GM23248 (cell line): ENCODE data around the gene LAG3. TPM values are rescaled to one million over a fixed set of nuclear protein-coding genes. Genes with fewer than 3 reads are reported as not detected.

ENCODE experiments used
- DNase-seq: peaks from one replicate; pipeline ENCODE4 v3.0.0-alpha.2; 2015
- H2AFZ ChIP-seq: fragments of 200-600 bp; sonication (generic); 2 replicates; pipeline ENCODE4 v1.6.1; 2016; ENCODE audit warnings: antibody characterized with exemption
- H3F3A ChIP-seq: fragments of 200-600 bp; sonication (generic); 2 replicates; pipeline ENCODE4 v1.6.1; 2016; ENCODE audit warnings: mild to moderate bottlenecking, antibody characterized with exemption, mixed run types; ENCODE audit not compliant: insufficient read depth
- H3K27ac ChIP-seq: fragments of 200-600 bp; sonication (generic); 2 replicates; pipeline ENCODE4 v1.5.1; 2016; ENCODE audit warnings: mild to moderate bottlenecking
- H3K27me3 ChIP-seq: fragments of 200-600 bp; sonication (generic); replicated peaks from 2 replicates; pipeline ENCODE4 v1.6.1; 2016; ENCODE audit warnings: mild to moderate bottlenecking; ENCODE audit not compliant: insufficient read depth
- H3K36me3 ChIP-seq: fragments of 200-600 bp; sonication (generic); 2 replicates; pipeline ENCODE4 v1.6.1; 2016; ENCODE audit warnings: low read depth, mild to moderate bottlenecking
- H3K4me1 ChIP-seq: fragments of 200-600 bp; sonication (generic); 2 replicates; pipeline ENCODE4 v1.6.1; 2016; ENCODE audit warnings: mild to moderate bottlenecking; ENCODE audit not compliant: insufficient read depth
- H3K4me2 ChIP-seq: fragments of 200-600 bp; sonication (generic); one replicate; pipeline ENCODE4 v1.6.1; 2016; ENCODE audit warnings: mild to moderate bottlenecking; ENCODE audit not compliant: unreplicated experiment
- H3K4me3 ChIP-seq: fragments of 200-600 bp; sonication (generic); 2 replicates; pipeline ENCODE4 v1.5.1; 2016; ENCODE audit warnings: mild to moderate bottlenecking
- H3K79me2 ChIP-seq: fragments of 200-600 bp; sonication (generic); 2 replicates; pipeline ENCODE4 v1.6.1; 2016; ENCODE audit warnings: mild to moderate bottlenecking; ENCODE audit not compliant: insufficient read depth
- H3K9ac ChIP-seq: fragments of 200-600 bp; sonication (generic); 2 replicates; pipeline ENCODE4 v1.6.1; 2016; ENCODE audit warnings: mild to moderate bottlenecking
- H3K9me2 ChIP-seq: fragments of 200-600 bp; sonication (generic); 2 replicates; pipeline ENCODE4 v1.6.1; 2016; ENCODE audit warnings: mixed run types, mild to moderate bottlenecking, moderate library complexity; ENCODE audit not compliant: insufficient read depth
- H3K9me3 ChIP-seq: fragments of 200-600 bp; sonication (generic); one replicate; pipeline ENCODE4 v1.6.1; 2017; ENCODE audit warnings: low read depth
- H4K20me1 ChIP-seq: fragments of 200-600 bp; sonication (generic); 2 replicates; pipeline ENCODE4 v1.6.0; 2016; ENCODE audit not compliant: insufficient read depth
- EZH2 ChIP-seq: fragments of 200-600 bp; sonication (generic); IDR thresholded peaks from 2 replicates; pipeline ENCODE4 v1.6.1; 2018; ENCODE audit warnings: antibody characterized with exemption, mild to moderate bottlenecking; ENCODE audit not compliant: insufficient read depth, poor library complexity, severe bottlenecking
- EZH2phosphoT487 ChIP-seq: fragments of 200-600 bp; sonication (generic); IDR thresholded peaks from 2 replicates; pipeline ENCODE4 v1.6.1; 2018; ENCODE audit warnings: antibody characterized with exemption, moderate library complexity, mild to moderate bottlenecking, low read depth; ENCODE audit not compliant: insufficient read depth
- WGBS, 2 experiments: methylation state at CpG; one replicate each; pipeline ENCODE4 v1.1.6; 2015 to 2017; ENCODE audit warnings: low lambda C conversion rate in 2 of 2, low coverage in 1 of 2; ENCODE audit errors: missing lambda C conversion rate in 2 of 2; 5-methylcytosine and 5-hydroxymethylcytosine counted together
- in situ Hi-C: fragments of 300-500 bp; cut with MboI; formaldehyde crosslinking; loops from 2 replicates; pipeline ENCODE4 v1.15.0; 2020
- polyA plus RNA-seq: library from polyadenylated mRNA; unstranded; fragments of >200 nt; fragmentation: Nextera tagmentation; extraction: Ambion mirVana; gene quantifications from 2 replicates; pipeline ENCODE4 v1.2.1, GENCODE V29; 2016
- total RNA-seq: library from RNA; depleted of rRNA; stranded (reverse); fragments of >200 nt; shearing (Covaris generic); gene quantifications from 2 replicates; pipeline ENCODE4 v1.2.3, GENCODE V29; 2014

Gene LAG3
- total and polyA plus RNA-seq, 2 experiments from 2014 or later: 0.29 TPM; not detected in 1

DNA sequence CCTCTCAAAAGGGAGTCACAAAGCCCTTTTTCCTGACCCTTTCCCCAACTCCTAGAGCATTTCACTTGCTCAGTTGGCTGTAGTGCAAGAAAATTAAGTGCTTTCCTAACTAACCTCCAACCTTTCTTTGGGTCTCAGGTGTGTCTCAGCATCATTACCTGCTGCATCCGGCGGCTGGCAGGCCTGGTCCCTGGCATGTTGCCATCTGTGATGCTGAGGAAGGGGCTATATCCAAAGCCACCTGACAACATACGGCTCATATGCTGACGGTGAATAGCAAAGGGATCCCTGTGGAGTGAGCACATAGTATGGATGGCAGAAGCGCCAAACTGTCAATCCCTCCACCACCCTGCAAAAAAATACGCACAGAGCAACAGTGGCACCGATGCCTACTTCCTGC, 20.6 kb upstream of the LAG3 start:
- TF ChIP-seq EZH2phosphoT487 (no peak), EZH2 (no peak)
- H3K4me2 ChIP-seq: peak overlapping the region; percentile 83
- no peaks in the 10 kb centered on the region for H3K9me2 ChIP-seq
- H3K36me3 ChIP-seq: peaks cover 29% of the 10 kb centered on the region
- peaks cover 11% of the 10 kb centered on the region for H3F3A ChIP-seq
- DNase-seq: no peak
- 66 to 71% methylated on average over 7 of the region's 7 CpGs for WGBS, 2 experiments
- H4K20me1 ChIP-seq: no peaks in the 10 kb centered on the region
- H3K9me3 ChIP-seq: no peaks in the 10 kb centered on the region
- H3K27ac ChIP-seq: peak overlapping the region; percentile 98
- peaks cover 5% of the 10 kb centered on the region; the same call in 1 of the 2 replicates for H3K4me1 ChIP-seq
- in situ Hi-C loops: no loop called here
- peaks cover 38% of the 10 kb centered on the region for H3K79me2 ChIP-seq
- peak overlapping the region; percentile 97 for H3K9ac ChIP-seq
- peak overlapping the region; percentile 83 for H3K4me3 ChIP-seq
- H2AFZ ChIP-seq: no peak overlapping the region
- no peaks in the 10 kb centered on the region for H3K27me3 ChIP-seq

- Histone ChIP-seq H3K79me2 (peaks cover 38% of the 10 kb centered on the region), H3K9me2 (no peaks in the 10 kb centered on the region), H3K27ac (peak overlapping the region; percentile 98), H3K4me2 (peak overlapping the region; percentile 83), H3K4me3 (peak overlapping the region; percentile 83), H3K4me1 (peaks cover 5% of the 10 kb centered on the region; the same call in 1 of the 2 replicates), H2AFZ (peak overlapping the region; percentile 79), H3K27me3 (no peaks in the 10 kb centered on the region), H4K20me1 (no peaks in the 10 kb centered on the region), H3K9ac (peak overlapping the region; percentile 97), H3K9me3 (no peaks in the 10 kb centered on the region), H3F3A (peaks cover 5% of the 10 kb centered on the region), H3K36me3 (peaks cover 28% of the 10 kb centered on the region)
- in situ Hi-C loops: no loop called here
- DNase-seq: peak; percentile 83
- 2 to 3% methylated on average over 11 to 24 of the region's 24 CpGs for WGBS, 2 experiments
- no peak for TF ChIP-seq EZH2phosphoT487
- no peak for TF ChIP-seq EZH2
Observed at GRCh38 chr12:6752167-6752920, 20.0 kb upstream of the LAG3 start.

GRCh38 chr12:6752921-6753771, 19.2 kb upstream of the LAG3 start, which contains the start of gene MLF2:
TSS of gene MLF2 (minus strand) at chr12:6753141. CDS start at chr12:6752334, 807 bp downstream.
- H3K9me3 ChIP-seq: no peaks in the 10 kb centered on the region
- no peaks in the 10 kb centered on the region for H4K20me1 ChIP-seq
- in situ Hi-C loops: no loop called here
- no peaks in the 10 kb centered on the region for H3K27me3 ChIP-seq
- TF ChIP-seq EZH2 (no peak), EZH2phosphoT487 (no peak)
- peaks cover 38% of the 10 kb centered on the region for H3K79me2 ChIP-seq
- no peaks in the 10 kb centered on the region for H3F3A ChIP-seq
- peak; percentile 99 for DNase-seq
- peak within 1 kb of the TSS; percentile 83 for H3K4me3 ChIP-seq
- H3K4me2 ChIP-seq: peak within 1 kb of the TSS; percentile 83
- H3K4me1 ChIP-seq: peaks cover 5% of the 10 kb centered on the region; the same call in 1 of the 2 replicates
- peak within 1 kb of the TSS; percentile 97 for H3K9ac ChIP-seq
- no peaks in the 10 kb centered on the region for H3K9me2 ChIP-seq
- peak within 1 kb of the TSS; percentile 79 for H2AFZ ChIP-seq
- 1 to 2% methylated on average over 42 to 56 of the region's 62 CpGs for WGBS, 2 experiments
- H3K36me3 ChIP-seq: peaks cover 20% of the 10 kb centered on the region
- H3K27ac ChIP-seq: peak within 1 kb of the TSS; percentile 98

DNA sequence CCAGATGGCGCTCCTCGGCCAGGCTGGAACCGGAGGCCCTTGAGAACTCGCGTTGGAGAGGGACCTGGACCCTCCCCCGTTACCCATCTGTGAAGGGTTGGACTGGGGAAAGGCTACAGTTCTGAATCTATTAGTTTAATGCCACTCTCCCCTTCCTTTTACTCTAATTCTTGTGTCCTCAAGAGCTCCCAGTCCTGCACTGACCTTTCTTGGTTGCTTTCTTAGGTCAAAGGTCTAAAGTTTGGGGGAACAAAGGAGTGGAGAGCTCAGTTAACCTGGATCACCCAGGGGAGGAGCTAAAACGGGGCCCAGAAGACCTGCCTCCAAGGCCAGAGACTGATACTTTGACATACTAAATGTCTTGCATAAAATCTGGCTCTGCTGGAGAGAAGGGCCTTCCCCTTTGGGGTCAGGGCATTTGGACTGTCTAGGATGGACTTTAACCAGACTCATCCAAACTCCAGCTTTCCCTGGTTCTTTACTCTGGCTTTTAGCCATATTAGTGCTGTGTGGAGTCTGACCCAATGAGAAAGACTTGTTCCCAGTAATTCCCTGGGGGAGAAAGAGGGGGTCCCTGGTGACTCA, 18.5 kb upstream of the LAG3 start:
- Histone ChIP-seq H3K9me3 (no peaks in the 10 kb centered on the region), H3F3A (no peaks in the 10 kb centered on the region), H3K4me1 (peaks cover 5% of the 10 kb centered on the region; the same call in 1 of the 2 replicates), H3K27me3 (no peaks in the 10 kb centered on the region), H3K4me2 (no peak overlapping the region), H3K79me2 (peaks cover 37% of the 10 kb centered on the region), H2AFZ (0 out of 2 replicates have a peak overlapping the region, but pooled peaks have one; percentile 14), H3K9ac (no peak overlapping the region), H3K27ac (no peak overlapping the region), H4K20me1 (no peaks in the 10 kb centered on the region), H3K4me3 (no peak overlapping the region), H3K36me3 (peaks cover 15% of the 10 kb centered on the region), H3K9me2 (no peaks in the 10 kb centered on the region)
- 0% methylated on average over 7 of the region's 7 CpGs for WGBS, 2 experiments
- no peak for DNase-seq
- in situ Hi-C loops: no loop called here
- TF ChIP-seq EZH2: no peak
- no peak for TF ChIP-seq EZH2phosphoT487
